H4 (cell line): ENCODE measurements around the gene FJX1. TPM values are rescaled to one million over a fixed set of nuclear protein-coding genes. Genes with fewer than 3 reads are reported as not detected.

Source experiments
- DNase-seq: peaks from one replicate; pipeline ENCODE4 v3.0.0-alpha.2; 2015; ENCODE audit warnings: low spot score
- total RNA-seq: library from RNA; depleted of rRNA; stranded (reverse); fragments of >200 nt; shearing (Covaris generic); gene quantifications from 2 replicates; pipeline ENCODE4 v1.2.3, GENCODE V29; 2014

Gene FJX1
- total RNA-seq, 1 experiment from 2014 or later = 14.5 TPM

DNA sequence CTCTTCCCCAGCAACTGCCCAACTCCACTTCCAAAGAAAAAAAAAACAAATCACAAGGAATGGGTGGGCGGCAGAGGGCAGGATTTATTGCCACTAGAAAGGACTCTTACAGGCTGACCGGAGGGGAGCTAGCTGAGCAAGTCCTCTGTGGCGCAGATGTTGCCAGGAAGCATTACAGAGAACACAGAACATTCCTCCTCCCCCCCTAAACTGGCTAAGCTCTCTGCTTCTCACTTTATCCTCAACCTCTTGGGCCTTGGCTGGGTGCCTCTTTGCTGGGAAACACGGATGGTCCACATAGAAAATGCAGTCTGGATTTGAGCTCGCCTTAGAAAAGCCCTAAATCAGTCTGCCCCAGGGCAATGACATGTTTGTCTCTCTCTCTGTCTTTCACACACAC lies 12.6 kb upstream of the FJX1 start:
- DNase-seq = no peak

DNA sequence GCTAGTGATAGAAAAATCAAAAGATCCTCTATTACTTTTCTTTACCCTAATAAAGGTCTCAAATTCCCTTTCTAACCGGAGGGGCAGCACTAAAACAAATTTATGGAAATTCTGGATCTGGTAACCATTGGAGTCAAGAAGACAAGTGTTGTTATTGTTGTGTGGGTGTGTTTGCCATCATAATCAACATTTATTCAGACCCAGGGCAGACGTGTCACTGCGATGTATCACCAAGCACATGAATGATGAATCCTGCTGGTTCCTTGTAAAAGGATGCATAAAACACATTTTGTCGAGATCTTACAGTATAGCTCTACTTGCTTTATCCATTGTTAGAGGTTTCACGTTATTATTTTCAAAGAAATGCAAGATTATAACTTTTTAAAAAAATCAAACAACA lies 12.1 kb upstream of the FJX1 start:
- DNase-seq = no peak

DNA sequence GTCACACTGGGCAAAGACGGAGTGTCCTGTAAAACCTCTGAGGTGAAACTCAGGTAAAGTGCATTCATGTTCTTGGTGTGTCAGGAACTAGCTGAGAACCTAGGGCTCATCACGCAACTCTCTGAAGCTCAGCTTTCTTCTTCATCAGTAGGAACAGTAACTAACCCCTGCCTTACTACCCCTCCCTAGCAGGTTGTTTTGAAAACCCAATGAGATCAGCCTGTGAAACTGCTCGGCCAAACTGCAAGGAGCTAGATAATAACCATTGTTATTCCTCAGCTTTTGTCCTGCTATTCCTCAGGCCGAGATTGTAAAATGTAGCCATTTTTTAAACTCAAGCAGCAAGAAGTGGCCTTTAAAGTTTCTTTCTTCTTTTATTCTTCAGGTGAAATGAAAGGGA lies 9.8 kb upstream of the FJX1 start:
- DNase-seq = no peak

DNA sequence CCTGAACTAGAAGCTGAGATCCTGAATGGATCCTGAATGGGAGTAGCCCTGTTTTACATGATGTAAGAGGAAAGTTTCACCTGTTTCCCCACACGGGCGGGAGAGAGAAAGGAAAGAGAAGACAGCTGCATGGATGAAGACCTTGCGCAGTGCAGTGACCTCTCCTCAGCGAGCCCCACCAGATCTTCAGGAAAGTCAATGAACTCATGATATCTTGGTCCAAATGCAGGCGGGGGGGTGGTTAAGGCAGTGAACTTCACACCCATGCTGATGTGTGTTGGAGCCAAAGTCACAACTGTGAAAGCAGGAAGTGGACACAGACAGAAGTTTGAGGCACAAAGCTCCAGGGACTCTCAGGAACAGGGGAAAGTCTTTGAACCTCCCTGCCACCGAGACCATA lies 8.6 kb upstream of the FJX1 start:
- no peak for DNase-seq

DNA sequence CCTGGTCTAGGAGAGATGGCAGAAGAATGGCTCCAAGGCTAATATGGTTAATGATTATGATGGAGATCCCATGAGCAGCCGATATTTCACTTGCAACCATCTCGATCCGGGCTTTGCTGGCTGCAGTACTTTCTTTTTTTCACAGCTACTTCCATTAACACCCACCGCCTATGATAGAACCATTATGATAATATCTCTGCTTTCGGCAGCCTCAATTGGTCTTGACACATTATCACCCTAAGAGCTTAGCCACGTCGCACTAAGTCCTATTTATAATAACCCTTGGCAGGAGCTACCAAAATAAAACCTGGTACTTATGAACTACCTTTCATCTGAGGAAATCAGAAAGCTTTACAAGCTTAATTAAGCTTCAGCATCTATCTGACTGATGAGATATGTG lies 7.6 kb upstream of the FJX1 start:
- DNase-seq = no peak

DNA sequence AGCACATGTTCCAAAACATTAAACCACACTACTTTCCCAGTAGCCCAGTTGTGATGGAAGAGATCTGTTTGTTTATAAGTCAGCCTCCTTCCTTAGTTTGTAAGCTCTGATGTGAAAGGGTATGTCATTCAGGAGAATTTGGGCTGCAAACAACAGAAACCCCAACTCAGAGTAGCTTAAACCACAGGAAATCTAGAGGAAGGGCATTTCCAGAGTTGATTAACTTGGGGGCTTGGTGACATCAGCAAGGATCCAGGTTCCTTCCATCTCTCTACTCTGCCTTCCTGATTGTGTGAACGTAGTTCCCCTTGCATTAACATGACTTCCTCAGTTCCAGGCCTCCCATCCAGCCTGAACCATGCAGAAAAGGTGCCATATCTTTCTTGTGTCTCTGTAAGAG lies 6.5 kb upstream of the FJX1 start:
- DNase-seq = no peak

DNA sequence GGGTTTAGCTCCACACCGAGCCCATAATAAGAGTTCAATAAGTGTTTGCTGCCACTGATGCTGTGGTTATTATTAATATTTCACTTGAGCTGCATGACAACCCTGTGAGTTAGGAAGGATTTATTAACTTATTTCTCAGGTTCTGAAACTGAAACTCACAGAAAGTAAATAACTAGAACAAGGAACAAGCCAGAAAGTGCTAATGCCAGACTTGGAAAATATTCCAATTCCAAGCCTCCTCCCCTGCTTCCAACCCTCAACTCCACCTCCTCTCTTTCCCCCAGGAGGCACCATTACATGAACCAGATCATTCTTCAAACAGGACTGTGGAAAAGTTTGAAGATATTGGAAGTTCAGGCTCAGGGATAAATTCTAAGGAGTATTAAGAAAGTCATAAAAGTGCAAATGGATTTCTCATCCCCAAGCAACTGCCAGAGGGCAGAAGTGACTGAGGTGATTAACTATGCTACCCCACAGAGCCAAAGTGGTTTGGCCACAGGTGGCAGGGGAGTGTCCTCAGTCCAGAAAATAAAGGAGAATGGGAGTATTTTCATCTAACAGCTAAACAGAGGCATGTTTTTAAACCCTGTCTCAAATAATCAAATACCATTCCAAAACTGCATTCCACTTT lies 3.2 kb upstream of the FJX1 start:
- no peak for DNase-seq

DNA sequence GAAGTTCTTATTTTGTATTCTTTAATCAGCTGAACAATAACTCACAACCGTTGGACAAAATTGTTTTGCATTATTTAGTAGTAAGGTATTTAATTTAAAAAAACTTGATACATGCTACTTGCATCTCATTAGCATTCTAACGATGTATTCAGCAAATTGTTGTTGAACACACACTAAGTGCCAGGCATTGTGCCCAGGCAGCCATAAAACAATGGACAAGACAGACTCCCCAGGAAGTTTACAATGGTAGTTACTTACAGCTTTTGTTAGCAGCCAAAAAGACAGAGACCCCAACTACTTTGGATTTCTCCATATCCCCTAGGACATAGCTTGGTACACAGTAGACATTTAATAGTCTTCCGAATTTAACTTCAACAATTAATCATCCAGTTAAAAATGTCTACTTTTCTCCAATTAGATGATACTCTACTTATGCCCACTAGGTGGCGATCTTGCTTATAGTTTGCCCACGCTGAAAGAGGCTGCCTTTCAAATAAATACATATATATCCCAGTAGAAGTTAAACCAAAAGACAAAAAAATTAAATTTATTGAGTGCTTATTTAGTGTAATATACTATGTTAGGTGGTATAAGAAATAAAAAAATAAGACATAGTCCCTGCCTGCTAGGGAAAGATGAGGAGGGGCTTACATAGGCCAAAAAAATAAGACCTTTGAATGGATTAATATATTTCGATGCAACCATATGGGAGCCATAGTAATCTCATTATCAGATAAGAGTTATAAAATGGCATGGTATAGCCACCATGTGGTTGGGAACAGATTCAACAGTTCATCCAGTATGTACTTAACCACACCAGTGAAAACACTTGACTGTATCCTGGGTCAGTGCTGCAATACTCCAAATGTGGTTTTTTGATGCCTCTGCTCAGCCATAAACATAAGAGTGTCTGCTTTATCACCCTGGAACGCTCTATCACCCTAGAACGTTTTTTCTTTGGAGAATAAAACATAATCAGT lies 2.0 kb upstream of the FJX1 start:
- peak; percentile 66 for DNase-seq

DNA sequence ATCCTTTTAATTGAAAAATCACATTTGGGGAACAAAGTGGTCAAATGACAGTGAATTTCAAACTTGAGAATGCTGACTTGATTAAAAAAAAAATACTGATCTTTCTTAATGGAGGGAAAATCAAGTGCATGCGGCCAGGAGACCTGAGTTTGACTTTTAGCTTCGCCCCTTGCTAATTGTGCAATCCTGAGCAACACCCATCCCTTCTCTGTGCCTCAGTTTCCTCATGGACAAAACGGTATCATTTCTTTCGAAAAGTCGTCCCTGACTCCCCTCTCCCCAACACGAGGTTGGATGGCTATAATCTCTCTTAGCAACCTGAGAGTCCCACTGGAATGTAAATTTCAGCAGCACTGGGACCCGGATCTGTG lies 959 bp upstream of the FJX1 start:
- no peak for DNase-seq

DNA sequence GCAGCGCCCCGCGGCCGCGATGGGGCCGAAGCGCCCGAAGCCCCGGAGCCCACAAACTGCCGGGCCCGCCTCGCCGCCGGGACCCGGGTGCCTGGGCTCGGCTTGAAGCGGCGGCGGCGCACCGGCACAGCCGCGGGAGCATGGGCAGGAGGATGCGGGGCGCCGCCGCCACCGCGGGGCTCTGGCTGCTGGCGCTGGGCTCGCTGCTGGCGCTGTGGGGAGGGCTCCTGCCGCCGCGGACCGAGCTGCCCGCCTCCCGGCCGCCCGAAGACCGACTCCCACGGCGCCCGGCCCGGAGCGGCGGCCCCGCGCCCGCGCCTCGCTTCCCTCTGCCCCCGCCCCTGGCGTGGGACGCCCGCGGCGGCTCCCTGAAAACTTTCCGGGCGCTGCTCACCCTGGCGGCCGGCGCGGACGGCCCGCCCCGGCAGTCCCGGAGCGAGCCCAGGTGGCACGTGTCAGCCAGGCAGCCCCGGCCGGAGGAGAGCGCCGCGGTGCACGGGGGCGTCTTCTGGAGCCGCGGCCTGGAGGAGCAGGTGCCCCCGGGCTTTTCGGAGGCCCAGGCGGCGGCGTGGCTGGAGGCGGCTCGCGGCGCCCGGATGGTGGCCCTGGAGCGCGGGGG lies 346 bp downstream of the FJX1 start:
- DNase-seq = no peak

DNA sequence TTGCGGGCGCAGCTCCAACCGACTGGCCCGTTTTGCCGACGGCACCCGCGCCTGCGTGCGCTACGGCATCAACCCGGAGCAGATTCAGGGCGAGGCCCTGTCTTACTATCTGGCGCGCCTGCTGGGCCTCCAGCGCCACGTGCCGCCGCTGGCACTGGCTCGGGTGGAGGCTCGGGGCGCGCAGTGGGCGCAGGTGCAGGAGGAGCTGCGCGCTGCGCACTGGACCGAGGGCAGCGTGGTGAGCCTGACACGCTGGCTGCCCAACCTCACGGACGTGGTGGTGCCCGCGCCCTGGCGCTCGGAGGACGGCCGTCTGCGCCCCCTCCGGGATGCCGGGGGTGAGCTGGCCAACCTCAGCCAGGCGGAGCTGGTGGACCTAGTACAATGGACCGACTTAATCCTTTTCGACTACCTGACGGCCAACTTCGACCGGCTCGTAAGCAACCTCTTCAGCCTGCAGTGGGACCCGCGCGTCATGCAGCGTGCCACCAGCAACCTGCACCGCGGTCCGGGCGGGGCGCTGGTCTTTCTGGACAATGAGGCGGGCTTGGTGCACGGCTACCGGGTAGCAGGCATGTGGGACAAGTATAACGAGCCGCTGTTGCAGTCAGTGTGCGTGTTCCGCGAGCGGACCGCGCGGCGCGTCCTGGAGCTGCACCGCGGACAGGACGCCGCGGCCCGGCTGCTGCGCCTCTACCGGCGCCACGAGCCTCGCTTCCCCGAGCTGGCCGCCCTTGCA lies 1.0 kb downstream of the FJX1 start:
- DNase-seq = peak; percentile 37

DNA sequence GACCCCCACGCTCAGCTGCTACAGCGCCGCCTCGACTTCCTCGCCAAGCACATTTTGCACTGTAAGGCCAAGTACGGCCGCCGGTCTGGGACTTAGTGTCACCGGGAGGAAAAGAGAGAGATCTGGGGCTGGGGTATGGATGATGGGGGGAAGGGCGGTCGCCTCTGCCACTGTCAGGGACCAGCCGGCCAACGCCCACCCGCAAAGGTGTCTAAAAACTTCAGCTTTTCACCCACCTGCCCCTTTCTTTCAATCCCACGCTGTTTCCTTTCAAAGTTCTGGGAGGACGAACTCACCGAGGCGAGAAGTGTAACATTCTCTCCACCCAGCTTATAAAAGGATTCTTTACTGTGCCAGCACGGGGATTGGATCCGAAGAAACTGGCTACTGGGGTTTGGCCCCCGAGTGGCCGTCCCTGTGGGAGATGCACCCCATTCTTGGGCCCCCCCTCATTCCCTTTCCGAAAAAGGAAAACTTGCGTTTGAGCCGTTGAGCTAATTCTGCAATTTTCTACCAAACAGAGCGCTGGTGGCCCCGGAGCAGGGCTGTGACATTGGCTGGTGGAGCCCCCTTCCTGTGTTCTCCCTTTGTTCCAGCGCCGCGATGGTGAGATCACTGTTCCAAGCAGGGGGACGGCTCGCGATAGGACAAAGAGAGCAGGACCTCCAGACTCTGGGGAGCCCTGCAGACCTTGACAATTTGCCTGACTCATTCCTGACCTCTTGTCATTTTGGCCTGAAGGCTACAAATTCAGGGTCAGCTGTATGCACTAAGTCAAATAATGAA lies 1.8 kb downstream of the FJX1 start:
- DNase-seq = peak; percentile 48

DNA sequence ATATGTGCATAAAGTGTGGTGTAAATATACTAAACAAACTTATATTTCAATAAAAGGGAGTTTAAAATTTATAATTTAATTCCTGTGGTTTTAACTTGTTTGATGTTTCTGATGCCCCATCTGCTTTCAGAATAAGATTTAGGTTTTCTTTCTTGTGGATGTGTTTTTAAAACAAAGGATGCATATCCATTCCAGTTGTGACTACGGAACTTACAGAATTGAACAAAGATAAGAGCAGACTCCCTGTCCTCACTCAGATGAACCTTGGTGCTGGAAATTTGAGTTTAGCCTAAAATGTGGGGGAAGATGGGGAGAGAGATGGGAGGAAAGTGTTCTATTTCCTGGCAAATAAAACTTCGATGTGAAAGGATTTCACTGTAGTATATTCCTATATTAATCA lies 2.5 kb downstream of the FJX1 start:
- DNase-seq = no peak

DNA sequence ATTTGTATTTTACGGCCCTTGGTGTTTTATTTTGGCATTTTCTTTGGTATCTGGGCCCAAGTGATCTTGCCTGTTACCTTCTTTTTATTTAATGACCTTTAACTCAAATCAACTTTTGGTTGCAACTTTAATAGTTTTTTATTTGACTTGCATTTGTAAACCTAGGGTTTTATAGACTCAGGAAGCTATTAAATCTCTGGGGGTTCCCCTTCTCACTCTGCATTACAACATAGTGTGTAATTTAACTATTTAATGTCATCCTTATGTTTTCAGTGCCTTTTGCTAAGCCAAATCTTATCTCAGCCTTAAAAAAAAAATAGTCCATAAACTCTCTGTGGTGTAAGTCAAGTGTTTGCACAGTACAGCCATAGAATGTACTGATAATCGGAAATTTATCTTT lies 3.4 kb downstream of the FJX1 start:
- no peak for DNase-seq

DNA sequence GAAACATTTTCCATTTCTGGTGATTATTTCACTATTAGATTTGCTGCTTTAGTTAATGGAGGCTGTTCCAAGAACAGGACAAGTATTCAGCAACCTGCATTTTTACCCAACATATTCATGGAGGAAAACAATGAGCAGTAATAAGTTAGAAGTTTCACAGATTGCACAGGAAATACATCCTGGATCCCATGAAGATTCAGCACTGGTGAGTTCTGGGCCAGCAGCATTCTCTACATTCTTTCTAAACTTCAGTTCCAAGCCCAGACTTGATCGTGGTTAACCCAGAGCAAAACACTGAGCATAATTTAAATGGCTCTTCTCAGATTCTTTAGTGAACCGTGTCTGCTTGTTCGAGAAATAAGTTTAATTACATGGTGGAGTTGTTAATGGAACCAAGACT lies 3.8 kb downstream of the FJX1 start:
- DNase-seq = peak; percentile 67

DNA sequence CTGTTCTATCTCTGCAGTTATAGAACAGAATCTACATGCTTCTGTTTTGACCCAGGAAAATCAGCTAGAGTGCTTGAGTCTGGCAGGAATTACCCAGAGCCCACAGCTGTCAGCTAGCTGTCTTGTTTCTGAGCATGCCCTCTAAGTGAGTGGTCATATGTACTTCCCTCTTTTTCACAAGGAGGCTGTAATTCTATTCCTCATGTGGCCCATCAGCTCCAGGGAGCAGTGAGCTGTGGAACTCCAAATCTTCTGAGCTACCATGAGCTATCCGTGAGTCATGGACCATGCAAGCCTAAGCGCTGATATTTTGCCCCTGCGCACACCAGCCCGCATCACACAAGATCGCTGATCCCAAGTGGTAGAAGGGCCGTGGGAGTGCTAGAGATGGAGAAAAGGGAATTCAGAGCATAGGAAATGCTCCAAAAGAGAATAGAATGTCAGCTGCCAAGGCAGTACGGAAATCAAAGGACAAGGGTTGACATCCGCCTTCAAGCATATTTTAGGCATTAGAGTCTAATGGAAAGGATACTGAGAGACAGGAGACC lies 5.4 kb downstream of the FJX1 start:
- peak; percentile 49 for DNase-seq

DNA sequence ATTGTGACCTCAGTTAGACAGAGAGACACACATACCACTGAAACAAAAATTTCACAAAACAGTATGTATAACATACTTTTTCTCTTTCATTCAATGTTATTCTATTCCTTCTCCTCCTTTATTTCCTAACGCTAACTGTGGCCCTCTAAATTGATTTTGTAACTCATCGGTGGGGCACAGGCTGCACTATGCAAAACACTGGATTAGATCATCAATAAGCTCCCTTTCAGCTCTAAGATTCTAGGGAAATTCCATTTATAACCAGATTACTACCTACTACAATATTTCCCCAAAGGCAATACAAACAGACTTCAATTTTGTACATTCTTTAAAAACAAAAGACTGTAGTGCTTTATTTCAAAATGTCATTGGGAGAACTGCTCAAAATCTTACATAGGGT lies 6.1 kb downstream of the FJX1 start:
- no peak for DNase-seq

DNA sequence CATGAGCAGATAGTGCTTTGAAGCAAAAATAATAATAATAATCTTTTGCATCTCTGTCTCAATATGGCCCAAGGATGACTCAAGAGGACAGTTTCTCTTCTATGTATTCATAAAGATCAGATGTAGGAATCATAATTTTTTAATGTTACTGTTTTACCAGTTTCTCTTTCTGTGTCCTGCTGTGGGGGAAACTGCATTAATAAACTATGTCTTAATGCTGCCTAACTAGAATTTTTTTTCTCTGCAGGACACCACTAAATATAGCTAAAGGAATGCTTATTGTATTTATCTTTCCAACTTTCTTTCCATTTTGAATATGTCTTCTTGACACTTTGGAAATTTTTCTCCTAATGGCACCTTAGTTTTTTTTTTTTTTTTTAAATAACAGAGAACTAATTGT lies 6.5 kb downstream of the FJX1 start:
- no peak for DNase-seq

DNA sequence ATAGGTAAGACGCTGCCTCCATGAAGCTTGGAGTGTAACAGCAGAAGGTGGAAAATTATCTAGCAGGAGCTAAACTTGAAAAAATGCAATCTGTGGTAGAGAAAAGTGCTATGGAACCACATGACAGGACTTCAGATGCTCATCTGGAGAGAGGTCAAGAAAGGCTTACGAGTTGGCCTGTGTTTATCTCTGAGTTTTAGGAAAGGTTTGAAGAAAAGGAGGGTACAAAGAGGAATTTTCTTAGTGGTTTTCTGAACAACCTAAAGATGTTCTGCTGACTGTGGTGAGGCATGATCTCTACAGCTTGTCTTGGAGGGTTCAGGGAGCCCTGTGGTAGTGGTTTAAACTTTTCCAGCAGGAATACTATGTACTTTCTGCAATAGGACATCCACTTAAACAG lies 8.2 kb downstream of the FJX1 start:
- DNase-seq = no peak

DNA sequence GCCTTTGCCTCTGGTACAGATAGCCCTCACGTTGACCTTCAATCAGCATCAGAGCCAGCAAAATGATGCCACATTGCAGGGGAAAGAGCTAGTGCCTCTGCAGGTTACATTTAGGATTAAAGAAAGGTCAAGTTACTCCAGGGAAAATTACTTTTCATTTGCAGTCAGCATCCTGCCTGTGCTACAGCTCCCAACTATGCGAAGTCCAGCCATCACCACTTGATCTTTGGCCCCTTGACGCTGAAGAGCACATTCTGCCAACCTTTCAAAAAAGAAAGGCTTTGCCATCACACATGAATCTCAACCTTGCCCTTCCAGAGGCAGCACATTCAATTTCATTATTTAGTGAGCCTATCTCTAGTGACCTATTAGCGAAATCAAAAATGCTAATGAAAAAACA lies 11.3 kb downstream of the FJX1 start:
- no peak for DNase-seq

DNA sequence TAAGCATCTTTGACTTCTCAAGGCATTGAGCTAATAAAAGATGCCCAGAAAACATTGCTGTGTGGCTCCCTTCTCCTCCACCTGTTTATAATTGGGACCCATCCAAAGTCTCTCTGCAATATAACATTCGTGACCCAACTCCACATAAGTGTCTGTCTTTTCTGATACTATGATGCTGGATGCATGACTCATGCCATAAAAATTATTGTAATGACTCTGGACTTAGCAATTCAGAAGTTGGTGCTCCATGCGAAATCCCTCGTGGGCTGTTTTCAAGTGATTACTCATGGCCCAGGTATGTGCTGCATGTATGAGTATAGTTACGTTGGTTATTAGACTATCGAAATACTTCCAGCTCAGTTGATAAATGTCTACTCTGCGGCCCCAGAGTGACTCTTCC lies 11.7 kb downstream of the FJX1 start:
- DNase-seq = peak; percentile 88
